Measurements from ENCODE around the gene LAMC2. TPM values are rescaled to one million over a fixed set of nuclear protein-coding genes. Genes with fewer than 3 reads are reported as not detected.

The LAMC2 gene
- total and polyA plus RNA-seq, 2 of the 8 experiments (the other 6 are each of a cell fraction or from before 2014, with no cell fraction given): 4.6 to 12.9 TPM

DNA sequence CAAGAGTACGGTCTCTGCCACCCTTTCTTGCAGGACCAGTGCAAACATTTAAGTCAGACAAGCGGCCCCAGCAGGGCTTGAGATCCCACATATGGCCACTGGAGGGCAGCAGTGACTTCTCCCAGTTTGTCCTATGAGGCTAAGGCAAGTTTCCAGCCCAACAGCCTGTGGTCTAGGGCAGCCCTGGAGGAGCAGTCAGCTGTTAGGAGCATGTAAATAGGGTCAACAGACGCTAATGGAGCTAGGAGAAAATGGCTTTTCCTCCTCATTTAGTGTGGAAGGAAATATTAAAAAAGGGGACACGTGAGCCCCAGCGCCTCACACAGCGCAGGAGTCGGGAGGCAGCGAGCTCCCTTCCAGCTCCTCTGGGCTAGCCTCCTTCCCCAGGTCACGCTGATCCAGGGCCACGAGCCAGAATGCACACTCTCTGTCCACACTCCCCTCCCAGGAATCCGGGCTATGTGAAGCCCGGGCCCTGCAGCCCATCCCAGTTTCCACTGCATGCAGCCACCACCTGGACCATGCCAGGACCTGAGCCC, 95.6 kb downstream of the LAMC2 start:
- peak; percentile 92 for FAIRE-seq

More for the DNA sequence above, 95.6 kb downstream of the LAMC2 start:
- Histone ChIP-seq H3K4me2 (ENCODE audit: insufficient read depth in 1 of 2, low read depth in 2 of 2, low read length in 2 of 2) (no peak overlapping the region), H2BK15ac (ENCODE audit: low read length) (0 out of 2 replicates have a peak overlapping the region, but pooled peaks have one; percentile 76), H3K79me2 (ENCODE audit: control insufficient read depth in 1 of 2, insufficient read depth in 2 of 2, low read length in 2 of 2) (no peaks in the 10 kb centered on the region), H3K4ac (replicated peaks; ENCODE audit: insufficient read length, low read depth, low read length) (peak overlapping the region; percentile 11), H3K4me3 (ENCODE audit: extremely low read depth in 1 of 4, insufficient read depth in 2 of 4, low read depth in 3 of 4, low read length in 4 of 4) (no peak overlapping the region), H4K20me1 (replicated peaks in 1 of 2; ENCODE audit: control insufficient read depth in 1 of 2, insufficient read depth in 2 of 2, low read length in 2 of 2) (no peaks in the 10 kb centered on the region), H3K9me3 (ENCODE audit: insufficient read depth in 2 of 2, low read depth in 1 of 2, low read length in 1 of 2) (no peaks in the 10 kb centered on the region), H3K56ac (replicated peaks; ENCODE audit: insufficient read length, low read depth, low read length) (no peak overlapping the region), H3K36me3 (ENCODE audit: control insufficient read depth in 2 of 4, insufficient read depth in 4 of 4, low read length in 3 of 4) (no peaks in the 10 kb centered on the region), H3K27me3 (replicated peaks in 1 of 4; ENCODE audit: control insufficient read depth in 3 of 4, extremely low read depth in 1 of 4, insufficient read depth in 3 of 4, low read length in 3 of 4) (no peaks in the 10 kb centered on the region), H2BK120ac (replicated peaks; ENCODE audit: low read depth, low read length) (no peak overlapping the region), H4K5ac (ENCODE audit: insufficient read length, low read depth, low read length) (no peak overlapping the region), H3K4me1 (replicated peaks in 1 of 4; ENCODE audit: control insufficient read depth in 3 of 4, insufficient read depth in 4 of 4, low read length in 3 of 4) (peaks cover 14 to 23% (median 18%) of the 10 kb centered on the region in 4 experiments), H4K91ac (replicated peaks; ENCODE audit: insufficient read length, low read length) (no peak overlapping the region), H2AFZ (ENCODE audit: low read length) (peak overlapping the region; percentile 65), H2BK5ac (ENCODE audit: low read depth, low read length) (peak overlapping the region; percentile 92), H2BK12ac (ENCODE audit: low read depth, low read length) (peak overlapping the region; percentile 89), H3K23ac (ENCODE audit: insufficient read length) (no peak overlapping the region), H3K9ac (replicated peaks in 1 of 4; ENCODE audit: extremely low read depth in 1 of 4, low read depth in 3 of 4, low read length in 3 of 4) (no peak overlapping the region), H3K27ac (ENCODE audit: low read depth, low read length) (no peak overlapping the region), H2BK20ac (ENCODE audit: low read length) (peak overlapping the region; percentile 75; the same call in 1 of the 2 replicates), H4K8ac (ENCODE audit: extremely low read depth, insufficient read depth, low read length) (no peak overlapping the region), H3K23me2 (ENCODE audit: low read depth, low read length) (no peaks in the 10 kb centered on the region), H3K79me1 (ENCODE audit: low read depth, low read length) (no peaks in the 10 kb centered on the region), H3K14ac (ENCODE audit: insufficient read length) (no peak overlapping the region), H2AK5ac (ENCODE audit: low read depth, low read length) (0 out of 2 replicates have a peak overlapping the region, but pooled peaks have one; percentile 41), H3K18ac (ENCODE audit: extremely low read depth, low read length) (peak overlapping the region; percentile 68)
- peak; percentile 91 to 96 for DNase-seq (ENCODE audit: low read depth in 1 of 2, low spot score in 2 of 2)
- TF ChIP-seq TAF7 (optimal IDR thresholded peaks at IDR 0.05; ENCODE audit: borderline replicate concordance, low read depth, low read length) (no peak), JUND (IDR thresholded peaks at IDR 0.05; ENCODE audit: low read length) (peak; percentile 29; the same call in 1 of the 2 replicates), SIN3A (conservative IDR thresholded peaks at IDR 0.05 in 1 of 2, IDR thresholded peaks at IDR 0.05 in 1 of 2; ENCODE audit: low read depth in 1 of 2, low read length in 2 of 2) (peak in 1 of 2 experiments; percentile 70; a peak in 2 of 4 replicates), SAP30 (IDR thresholded peaks at IDR 0.05; ENCODE audit: insufficient read depth, insufficient replicate concordance, low read length) (no peak), YY1 (IDR thresholded peaks at IDR 0.05; ENCODE audit: low read depth, low read length) (0 out of 2 replicates have a peak, but pooled peaks have one; percentile 16), RAD21 (IDR thresholded peaks at IDR 0.05 in 1 of 2, conservative IDR thresholded peaks at IDR 0.05 in 1 of 2; ENCODE audit: low read depth in 2 of 2, low read length in 2 of 2) (peak; percentile 95 to 98)
- TF ChIP-seq, protein P1, sequence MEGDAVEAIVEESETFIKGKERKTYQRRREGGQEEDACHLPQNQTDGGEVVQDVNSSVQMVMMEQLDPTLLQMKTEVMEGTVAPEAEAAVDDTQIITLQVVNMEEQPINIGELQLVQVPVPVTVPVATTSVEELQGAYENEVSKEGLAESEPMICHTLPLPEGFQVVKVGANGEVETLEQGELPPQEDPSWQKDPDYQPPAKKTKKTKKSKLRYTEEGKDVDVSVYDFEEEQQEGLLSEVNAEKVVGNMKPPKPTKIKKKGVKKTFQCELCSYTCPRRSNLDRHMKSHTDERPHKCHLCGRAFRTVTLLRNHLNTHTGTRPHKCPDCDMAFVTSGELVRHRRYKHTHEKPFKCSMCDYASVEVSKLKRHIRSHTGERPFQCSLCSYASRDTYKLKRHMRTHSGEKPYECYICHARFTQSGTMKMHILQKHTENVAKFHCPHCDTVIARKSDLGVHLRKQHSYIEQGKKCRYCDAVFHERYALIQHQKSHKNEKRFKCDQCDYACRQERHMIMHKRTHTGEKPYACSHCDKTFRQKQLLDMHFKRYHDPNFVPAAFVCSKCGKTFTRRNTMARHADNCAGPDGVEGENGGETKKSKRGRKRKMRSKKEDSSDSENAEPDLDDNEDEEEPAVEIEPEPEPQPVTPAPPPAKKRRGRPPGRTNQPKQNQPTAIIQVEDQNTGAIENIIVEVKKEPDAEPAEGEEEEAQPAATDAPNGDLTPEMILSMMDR (IDR thresholded peaks at IDR 0.05; ENCODE audit: control extremely low read depth in 1 of 3, insufficient read depth in 1 of 3, low read depth in 1 of 3, low read length in 3 of 3): peak; percentile 81 to 94 (median 93)
- CTCF ChIA-PET (ENCODE audit: partially characterized antibody): interaction anchor here (0.7 to 6.8 kb wide), 50 partner anchors 8 to 403 kb away, joined by 3 to 84 read pairs (median 4); no protein-coding TSS in a partner anchor
- WGBS, 2 experiments (ENCODE audit: extremely low coverage in 1 of 2, insufficient coverage in 1 of 2, insufficient read length in 1 of 2, insufficient replicate concordance in 2 of 2, low coverage in 1 of 2, low lambda C conversion rate in 2 of 2, missing lambda C conversion rate in 1 of 2): 69% methylated on average over 12 of the region's 12 CpGs; no CpG with 5 or more reads in 1 of the 2 experiments
- POLR2A ChIA-PET (ENCODE audit: partially characterized antibody): interaction anchor here (1.1 kb wide), 1 partner anchor 10 kb away, joined by 3 read pairs; no protein-coding TSS in a partner anchor
